ENCODE results near the gene HEATR5A.
"Not testable (repeated sequence)": the region's sequence is repeated elsewhere in the genome, so short reads cannot be mapped to it uniquely, and the experiment has no call there.

The HEATR5A gene

GRCh38 chr14:31280132-31280870, 140.0 kb downstream of the HEATR5A start:
- no peak overlapping the region for H3K4me3 ChIP-seq (ENCODE audit: low read depth, low read length)
- TF ChIP-seq MYC (IDR thresholded peaks at IDR 0.05; ENCODE audit: low read depth, low read length) (no peak), POLR2A (IDR thresholded peaks at IDR 0.05; ENCODE audit: extremely low read depth, insufficient read length) (no peak), MAX (IDR thresholded peaks at IDR 0.05; ENCODE audit: low read depth, low read length) (no peak)
- TF ChIP-seq, protein P1, sequence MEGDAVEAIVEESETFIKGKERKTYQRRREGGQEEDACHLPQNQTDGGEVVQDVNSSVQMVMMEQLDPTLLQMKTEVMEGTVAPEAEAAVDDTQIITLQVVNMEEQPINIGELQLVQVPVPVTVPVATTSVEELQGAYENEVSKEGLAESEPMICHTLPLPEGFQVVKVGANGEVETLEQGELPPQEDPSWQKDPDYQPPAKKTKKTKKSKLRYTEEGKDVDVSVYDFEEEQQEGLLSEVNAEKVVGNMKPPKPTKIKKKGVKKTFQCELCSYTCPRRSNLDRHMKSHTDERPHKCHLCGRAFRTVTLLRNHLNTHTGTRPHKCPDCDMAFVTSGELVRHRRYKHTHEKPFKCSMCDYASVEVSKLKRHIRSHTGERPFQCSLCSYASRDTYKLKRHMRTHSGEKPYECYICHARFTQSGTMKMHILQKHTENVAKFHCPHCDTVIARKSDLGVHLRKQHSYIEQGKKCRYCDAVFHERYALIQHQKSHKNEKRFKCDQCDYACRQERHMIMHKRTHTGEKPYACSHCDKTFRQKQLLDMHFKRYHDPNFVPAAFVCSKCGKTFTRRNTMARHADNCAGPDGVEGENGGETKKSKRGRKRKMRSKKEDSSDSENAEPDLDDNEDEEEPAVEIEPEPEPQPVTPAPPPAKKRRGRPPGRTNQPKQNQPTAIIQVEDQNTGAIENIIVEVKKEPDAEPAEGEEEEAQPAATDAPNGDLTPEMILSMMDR (IDR thresholded peaks at IDR 0.05; ENCODE audit: low read depth, low read length) = no peak
- DNase-seq (ENCODE audit: low read depth) = no peak

DNA sequence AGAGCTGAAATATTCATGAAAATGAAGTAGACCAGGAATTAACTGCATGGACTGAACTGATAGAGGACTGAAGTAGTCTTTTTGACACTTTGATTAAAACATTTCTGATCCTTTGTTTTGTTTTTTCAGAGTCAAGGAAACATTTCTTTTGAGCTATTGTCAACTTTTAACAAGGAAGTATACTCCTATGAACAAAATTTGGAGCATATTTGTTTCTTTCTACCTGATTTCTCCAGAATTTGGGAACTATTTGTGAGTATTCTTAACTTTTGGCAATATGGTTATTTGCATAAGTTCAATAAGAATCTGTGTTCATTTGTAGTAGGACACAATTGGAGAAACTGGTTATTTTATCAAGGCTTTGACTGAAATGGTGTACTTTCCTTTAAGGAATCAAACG, 141.5 kb downstream of the HEATR5A start:
- H3K4me3 ChIP-seq (ENCODE audit: low read depth, low read length) = no peak overlapping the region
- TF ChIP-seq MYC (IDR thresholded peaks at IDR 0.05; ENCODE audit: low read depth, low read length) = no peak
- no peak for TF ChIP-seq POLR2A (IDR thresholded peaks at IDR 0.05; ENCODE audit: extremely low read depth, insufficient read length)
- no peak for TF ChIP-seq MAX (IDR thresholded peaks at IDR 0.05; ENCODE audit: low read depth, low read length)
- TF ChIP-seq, protein P1 (IDR thresholded peaks at IDR 0.05; ENCODE audit: low read depth, low read length) = no peak
- DNase-seq (ENCODE audit: low read depth) = no peak

DNA sequence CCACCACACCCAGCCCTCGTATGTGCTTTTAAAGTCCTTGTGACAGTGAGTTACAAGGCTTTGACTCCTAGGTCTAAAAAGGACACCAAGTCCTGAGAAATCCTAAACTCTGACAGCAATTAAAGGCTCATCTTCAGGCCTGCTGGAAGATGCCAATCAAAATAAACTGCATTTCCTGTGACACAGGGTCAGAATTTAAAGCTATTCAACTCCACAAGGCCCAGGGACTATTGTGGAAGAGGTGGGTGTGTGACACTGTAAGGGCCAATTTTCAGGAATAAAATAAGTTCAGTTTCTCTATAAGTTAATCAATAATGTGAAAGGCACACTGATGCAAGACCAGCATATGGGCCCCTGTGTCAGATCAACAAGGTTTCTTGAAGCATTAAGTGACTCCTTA, 143.3 kb downstream of the HEATR5A start:
- no peak for DNase-seq (ENCODE audit: low read depth)
- no peak overlapping the region for H3K4me3 ChIP-seq (ENCODE audit: low read depth, low read length)
- TF ChIP-seq MYC (IDR thresholded peaks at IDR 0.05; ENCODE audit: low read depth, low read length) (no peak), MAX (IDR thresholded peaks at IDR 0.05; ENCODE audit: low read depth, low read length) (no peak), POLR2A (IDR thresholded peaks at IDR 0.05; ENCODE audit: extremely low read depth, insufficient read length) (no peak)
- TF ChIP-seq, protein P1 (IDR thresholded peaks at IDR 0.05; ENCODE audit: low read depth, low read length) = no peak

DNA sequence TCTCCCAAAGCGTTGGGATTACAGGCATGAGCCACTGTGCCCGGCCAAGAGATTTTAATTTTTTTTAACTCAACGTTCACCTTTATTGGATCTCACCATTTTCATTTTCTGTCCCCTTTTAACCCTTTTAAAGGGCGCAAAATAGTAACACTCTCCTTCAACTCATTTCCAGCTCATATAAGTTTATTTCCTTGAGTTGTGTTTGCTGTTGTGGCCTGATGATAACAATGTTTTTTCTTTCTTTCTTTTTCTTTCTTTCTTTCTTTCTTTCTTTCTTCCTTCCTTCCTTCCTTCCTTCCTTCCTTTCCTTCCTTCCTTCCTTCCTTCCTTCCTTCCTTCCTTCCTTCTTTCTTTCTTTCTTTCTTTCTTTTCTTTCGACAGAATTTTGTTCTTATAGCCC, 143.9 kb downstream of the HEATR5A start:
- H3K4me3 ChIP-seq (ENCODE audit: low read depth, low read length); DNase-seq (ENCODE audit: low read depth): not testable (repeated sequence)

DNA sequence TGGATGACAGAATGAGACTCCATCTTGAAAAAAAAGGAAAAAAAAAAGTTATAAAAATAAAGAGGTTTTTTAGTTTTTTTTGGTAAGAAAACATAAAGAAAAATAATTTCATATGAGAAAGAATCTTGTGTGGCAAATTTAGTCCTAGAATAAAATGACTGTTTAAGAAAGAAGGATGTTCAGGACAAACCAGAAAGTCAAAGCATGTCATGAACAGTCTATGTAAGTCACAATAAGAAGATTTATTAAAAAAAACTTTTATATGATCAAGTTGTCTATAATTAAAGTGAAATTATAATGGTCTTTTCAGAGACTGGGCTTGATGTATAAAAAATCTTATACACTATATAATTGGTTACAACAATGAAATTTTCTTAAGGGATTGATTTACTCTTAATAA, 144.6 kb downstream of the HEATR5A start:
- DNase-seq (ENCODE audit: low read depth) = no peak
- TF ChIP-seq, protein P1 (IDR thresholded peaks at IDR 0.05; ENCODE audit: low read depth, low read length) = no peak
- no peak for TF ChIP-seq POLR2A (IDR thresholded peaks at IDR 0.05; ENCODE audit: extremely low read depth, insufficient read length)
- TF ChIP-seq MAX (IDR thresholded peaks at IDR 0.05; ENCODE audit: low read depth, low read length) = no peak
- no peak for TF ChIP-seq MYC (IDR thresholded peaks at IDR 0.05; ENCODE audit: low read depth, low read length)
- H3K4me3 ChIP-seq (ENCODE audit: low read depth, low read length) = no peak overlapping the region

DNA sequence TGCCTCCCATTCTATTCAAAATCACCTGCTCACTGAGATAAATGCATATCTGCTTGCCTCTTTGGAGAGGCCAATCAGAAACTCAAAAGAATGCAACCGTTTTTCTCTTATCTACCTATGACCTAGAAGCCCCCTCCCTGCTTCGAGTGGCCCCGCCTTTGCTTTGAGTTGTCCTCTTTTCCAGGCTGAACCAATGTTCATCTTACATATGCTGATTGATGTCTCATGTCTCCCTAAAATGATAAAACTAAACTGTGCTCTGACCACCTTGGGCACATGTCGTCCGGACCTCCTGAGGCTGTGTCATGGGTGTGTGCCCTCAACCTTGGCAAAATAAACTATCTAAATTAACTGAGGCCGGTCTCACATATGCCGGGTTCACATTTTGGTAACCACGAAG, 148.7 kb downstream of the HEATR5A start:
- H3K4me3 ChIP-seq (ENCODE audit: low read depth, low read length) = no peak overlapping the region
- TF ChIP-seq, protein P1 (IDR thresholded peaks at IDR 0.05; ENCODE audit: low read depth, low read length) = no peak
- no peak for TF ChIP-seq MAX (IDR thresholded peaks at IDR 0.05; ENCODE audit: low read depth, low read length)
- TF ChIP-seq POLR2A (IDR thresholded peaks at IDR 0.05; ENCODE audit: extremely low read depth, insufficient read length) = no peak
- TF ChIP-seq MYC (IDR thresholded peaks at IDR 0.05; ENCODE audit: low read depth, low read length) = no peak
- no peak for DNase-seq (ENCODE audit: low read depth)

All from NB4 (cell line).